ENCODE results near the gene TBC1D17. TPM values are rescaled to one million over a fixed set of nuclear protein-coding genes. Genes with fewer than 3 reads are reported as not detected.

Gene TBC1D17
- total RNA-seq, 1 donor: 21.4 TPM

DNA sequence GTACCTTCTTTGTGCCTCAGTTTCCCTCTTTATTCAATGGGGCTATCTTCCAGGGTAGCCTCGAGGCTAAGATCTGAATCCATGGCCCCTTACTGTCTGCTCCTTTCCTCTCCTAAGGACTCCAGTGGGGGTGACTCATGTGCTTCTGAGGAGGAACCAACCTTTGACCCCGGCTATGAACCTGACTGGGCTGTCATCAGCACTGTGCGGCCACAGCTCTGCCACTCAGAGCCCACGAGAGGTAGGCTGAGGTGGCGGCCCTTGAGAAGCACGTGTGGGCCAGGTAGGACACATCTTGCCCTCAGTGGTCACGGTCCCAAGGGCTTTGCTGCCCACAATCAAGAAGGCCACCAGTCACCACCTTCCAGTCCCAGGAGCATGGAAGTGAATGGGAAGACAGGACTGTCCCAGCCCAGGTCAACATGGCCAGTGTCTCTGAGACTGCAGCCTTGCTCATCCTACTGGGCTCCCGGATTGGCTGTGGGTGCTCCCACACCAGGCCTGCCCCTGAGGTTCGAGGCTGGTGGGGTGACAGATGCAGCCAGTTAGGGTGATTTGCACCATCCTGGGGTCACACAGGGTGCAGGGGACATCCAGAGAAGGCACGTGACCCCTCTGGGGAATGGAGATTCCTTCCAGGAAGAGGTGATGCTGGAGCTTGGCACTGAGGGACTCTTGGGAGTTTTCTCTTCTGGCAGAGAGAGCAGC is 2.8 kb downstream of the TBC1D17 start:
- no peak for DNase-seq (ENCODE audit: insufficient read length, low spot score, missing footprints)
- Histone ChIP-seq H3K79me2 (ENCODE audit: insufficient read depth, low read length) (peaks cover 20% of the 10 kb centered on the region), H4K20me1 (ENCODE audit: insufficient read depth, low read length) (peaks cover 4% of the 10 kb centered on the region), H3K9me3 (ENCODE audit: low read depth, low read length) (no peaks in the 10 kb centered on the region), H2AFZ (ENCODE audit: low read length) (no peak overlapping the region), H3K4me1 (ENCODE audit: insufficient read depth, low read length) (peaks cover 15% of the 10 kb centered on the region), H3K36me3 (ENCODE audit: insufficient read depth, low read length) (peaks cover 47% of the 10 kb centered on the region), H3K27me3 (ENCODE audit: insufficient read depth, low read length) (no peaks in the 10 kb centered on the region), H3K4me3 (ENCODE audit: insufficient read depth, low read length) (no peak overlapping the region), H3K4me2 (ENCODE audit: insufficient read depth, low read length) (no peak overlapping the region), H3K27ac (ENCODE audit: low read depth, low read length) (no peak overlapping the region)
- TF ChIP-seq, protein P1, sequence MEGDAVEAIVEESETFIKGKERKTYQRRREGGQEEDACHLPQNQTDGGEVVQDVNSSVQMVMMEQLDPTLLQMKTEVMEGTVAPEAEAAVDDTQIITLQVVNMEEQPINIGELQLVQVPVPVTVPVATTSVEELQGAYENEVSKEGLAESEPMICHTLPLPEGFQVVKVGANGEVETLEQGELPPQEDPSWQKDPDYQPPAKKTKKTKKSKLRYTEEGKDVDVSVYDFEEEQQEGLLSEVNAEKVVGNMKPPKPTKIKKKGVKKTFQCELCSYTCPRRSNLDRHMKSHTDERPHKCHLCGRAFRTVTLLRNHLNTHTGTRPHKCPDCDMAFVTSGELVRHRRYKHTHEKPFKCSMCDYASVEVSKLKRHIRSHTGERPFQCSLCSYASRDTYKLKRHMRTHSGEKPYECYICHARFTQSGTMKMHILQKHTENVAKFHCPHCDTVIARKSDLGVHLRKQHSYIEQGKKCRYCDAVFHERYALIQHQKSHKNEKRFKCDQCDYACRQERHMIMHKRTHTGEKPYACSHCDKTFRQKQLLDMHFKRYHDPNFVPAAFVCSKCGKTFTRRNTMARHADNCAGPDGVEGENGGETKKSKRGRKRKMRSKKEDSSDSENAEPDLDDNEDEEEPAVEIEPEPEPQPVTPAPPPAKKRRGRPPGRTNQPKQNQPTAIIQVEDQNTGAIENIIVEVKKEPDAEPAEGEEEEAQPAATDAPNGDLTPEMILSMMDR (IDR thresholded peaks at IDR 0.05; ENCODE audit: extremely low read depth, low read depth, low read length): no peak

DNA sequence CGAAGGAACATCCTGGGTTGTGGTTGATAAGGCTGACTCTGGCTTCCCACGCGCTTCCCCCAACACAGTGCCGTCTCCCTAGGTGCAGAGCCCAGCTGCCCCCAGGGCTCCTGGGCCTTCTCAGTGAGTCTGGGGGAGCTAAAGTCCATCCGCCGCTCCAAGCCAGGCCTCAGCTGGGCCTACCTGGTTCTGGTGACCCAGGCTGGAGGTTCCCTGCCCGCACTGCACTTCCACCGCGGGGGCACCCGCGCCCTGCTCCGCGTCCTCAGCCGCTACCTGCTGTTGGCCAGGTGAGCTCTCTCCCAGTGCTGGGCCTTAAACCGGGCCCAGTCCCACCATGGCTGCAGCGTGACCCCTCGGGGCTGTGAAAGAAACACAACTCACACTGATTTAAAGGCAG is 3.7 kb downstream of the TBC1D17 start:
- Histone ChIP-seq H2AFZ (ENCODE audit: low read length) (no peak overlapping the region), H3K9me3 (ENCODE audit: low read depth, low read length) (no peaks in the 10 kb centered on the region), H4K20me1 (ENCODE audit: insufficient read depth, low read length) (peaks cover 4% of the 10 kb centered on the region), H3K79me2 (ENCODE audit: insufficient read depth, low read length) (peaks cover 11% of the 10 kb centered on the region), H3K27ac (ENCODE audit: low read depth, low read length) (no peak overlapping the region), H3K27me3 (ENCODE audit: insufficient read depth, low read length) (no peaks in the 10 kb centered on the region), H3K4me2 (ENCODE audit: insufficient read depth, low read length) (no peak overlapping the region), H3K36me3 (ENCODE audit: insufficient read depth, low read length) (peaks cover 47% of the 10 kb centered on the region), H3K4me3 (ENCODE audit: insufficient read depth, low read length) (no peak overlapping the region), H3K4me1 (ENCODE audit: insufficient read depth, low read length) (peaks cover 8% of the 10 kb centered on the region)
- DNase-seq (ENCODE audit: insufficient read length, low spot score, missing footprints): no peak
- TF ChIP-seq, protein P1 (IDR thresholded peaks at IDR 0.05; ENCODE audit: extremely low read depth, low read depth, low read length): no peak

DNA sequence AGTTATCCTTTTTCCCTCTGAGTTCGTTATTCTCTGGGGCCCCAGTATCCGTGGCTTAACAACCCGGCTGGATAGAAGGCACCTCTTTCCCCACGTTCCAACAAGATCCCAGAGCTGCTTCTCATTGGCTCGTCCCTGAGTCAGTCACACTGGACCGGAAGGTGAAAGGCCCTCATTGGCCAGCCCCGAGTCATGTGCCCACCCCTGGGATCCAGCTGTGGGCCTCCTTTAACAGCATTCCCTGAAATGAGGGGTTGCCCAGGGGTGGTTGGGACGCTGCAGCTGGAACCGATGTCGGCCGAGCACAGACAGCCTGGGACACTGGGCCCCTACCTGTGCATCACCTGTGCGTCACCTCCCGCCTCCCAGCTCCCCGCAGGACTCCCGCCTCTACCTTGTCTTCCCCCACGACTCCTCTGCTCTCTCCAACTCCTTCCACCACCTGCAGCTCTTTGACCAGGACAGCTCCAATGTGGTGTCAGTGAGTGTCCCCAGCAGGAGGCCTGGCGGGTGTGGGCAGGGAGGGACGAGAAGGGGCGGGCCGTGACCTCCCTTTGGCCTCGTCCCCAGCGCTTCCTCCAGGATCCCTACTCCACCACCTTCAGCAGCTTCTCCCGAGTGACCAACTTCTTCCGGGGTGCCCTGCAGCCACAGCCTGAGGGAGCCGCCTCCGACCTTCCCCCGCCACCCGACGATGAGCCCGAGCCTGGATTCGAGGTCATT is 4.3 kb downstream of the TBC1D17 start:
- H3K79me2 ChIP-seq (ENCODE audit: insufficient read depth, low read length): peaks cover 9% of the 10 kb centered on the region
- no peak overlapping the region for H3K4me3 ChIP-seq (ENCODE audit: insufficient read depth, low read length)
- peak; percentile 89 for DNase-seq (ENCODE audit: insufficient read length, low spot score, missing footprints)
- H3K4me1 ChIP-seq (ENCODE audit: insufficient read depth, low read length): peaks cover 8% of the 10 kb centered on the region
- H3K9me3 ChIP-seq (ENCODE audit: low read depth, low read length): no peaks in the 10 kb centered on the region
- H3K27ac ChIP-seq (ENCODE audit: low read depth, low read length): no peak overlapping the region
- H3K27me3 ChIP-seq (ENCODE audit: insufficient read depth, low read length): no peaks in the 10 kb centered on the region
- H3K36me3 ChIP-seq (ENCODE audit: insufficient read depth, low read length): peaks cover 47% of the 10 kb centered on the region
- peaks cover 4% of the 10 kb centered on the region for H4K20me1 ChIP-seq (ENCODE audit: insufficient read depth, low read length)
- TF ChIP-seq, protein P1 (IDR thresholded peaks at IDR 0.05; ENCODE audit: extremely low read depth, low read depth, low read length): no peak
- no peak overlapping the region for H2AFZ ChIP-seq (ENCODE audit: low read length)
- H3K4me2 ChIP-seq (ENCODE audit: insufficient read depth, low read length): no peak overlapping the region

DNA sequence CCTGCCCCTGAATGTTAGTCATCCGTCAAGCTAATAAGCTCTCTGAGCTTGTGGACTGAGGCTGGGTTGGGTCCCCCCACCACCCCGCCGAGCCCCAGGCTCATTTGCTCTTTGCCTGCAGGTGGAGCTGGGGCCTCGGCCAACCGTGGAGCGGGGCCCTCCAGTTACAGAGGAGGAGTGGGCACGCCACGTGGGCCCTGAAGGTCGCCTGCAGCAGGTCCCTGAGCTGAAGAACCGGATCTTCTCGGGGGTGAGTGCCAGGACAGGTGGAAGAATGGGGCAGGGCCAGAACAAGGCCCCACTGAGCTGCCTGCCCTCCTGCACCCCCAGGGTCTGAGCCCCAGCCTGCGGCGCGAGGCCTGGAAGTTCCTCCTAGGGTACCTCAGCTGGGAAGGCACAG is 5.1 kb downstream of the TBC1D17 start:
- no peak overlapping the region for H2AFZ ChIP-seq (ENCODE audit: low read length)
- TF ChIP-seq, protein P1 (IDR thresholded peaks at IDR 0.05; ENCODE audit: extremely low read depth, low read depth, low read length): no peak
- H3K4me3 ChIP-seq (ENCODE audit: insufficient read depth, low read length): no peak overlapping the region
- peaks cover 47% of the 10 kb centered on the region for H3K36me3 ChIP-seq (ENCODE audit: insufficient read depth, low read length)
- H4K20me1 ChIP-seq (ENCODE audit: insufficient read depth, low read length): peaks cover 4% of the 10 kb centered on the region
- H3K27ac ChIP-seq (ENCODE audit: low read depth, low read length): no peak overlapping the region
- H3K27me3 ChIP-seq (ENCODE audit: insufficient read depth, low read length): no peaks in the 10 kb centered on the region
- H3K4me1 ChIP-seq (ENCODE audit: insufficient read depth, low read length): peaks cover 8% of the 10 kb centered on the region
- H3K9me3 ChIP-seq (ENCODE audit: low read depth, low read length): no peaks in the 10 kb centered on the region
- H3K79me2 ChIP-seq (ENCODE audit: insufficient read depth, low read length): peaks cover 9% of the 10 kb centered on the region
- H3K4me2 ChIP-seq (ENCODE audit: insufficient read depth, low read length): no peak overlapping the region
- DNase-seq (ENCODE audit: insufficient read length, low spot score, missing footprints): no peak

All from osteoblast (primary cell).